CD4-positive, alpha-beta T cell treated with Interleukin-6 at 100 ng/mL for 8 hours (primary cell): ENCODE data around the gene DCN.

ENCODE experiments used
- DNase-seq: peaks from one replicate; pipeline ENCODE4 v3.0.0-alpha.2; 2020; ENCODE audit warnings: mixed read lengths, low spot score

The DCN gene

GRCh38 chr12:91138337-91138920, 44.2 kb downstream of the DCN start:
- no peak for DNase-seq

GRCh38 chr12:91133871-91134270, 48.7 kb downstream of the DCN start:
- DNase-seq: no peak

- DNase-seq: no peak
Measured at GRCh38 chr12:91129662-91130362, 52.8 kb downstream of the DCN start.

GRCh38 chr12:91127751-91128150, 54.9 kb downstream of the DCN start:
- no peak for DNase-seq

- DNase-seq: no peak
Measured at GRCh38 chr12:91127306-91127705, 55.3 kb downstream of the DCN start.

- no peak for DNase-seq
Measured at GRCh38 chr12:91126516-91126915, 56.1 kb downstream of the DCN start.

GRCh38 chr12:91123236-91123916, 59.2 kb downstream of the DCN start:
- DNase-seq: no peak

GRCh38 chr12:91120781-91121180, 61.8 kb downstream of the DCN start:
- DNase-seq: no peak

GRCh38 chr12:91119089-91119488, 63.5 kb downstream of the DCN start:
- no peak for DNase-seq

- DNase-seq: no peak
Measured at GRCh38 chr12:91113621-91114020, 69.0 kb downstream of the DCN start.

GRCh38 chr12:91111366-91112325, 71.0 kb downstream of the DCN start, which contains the start of gene LUM:
Gene LUM (minus strand): TSS chr12:91111494. CDS start chr12:91108979, 2,515 bp downstream.
- DNase-seq: no peak

GRCh38 chr12:91110311-91110924, 72.2 kb downstream of the DCN start:
- DNase-seq: no peak

- no peak for DNase-seq
Measured at GRCh38 chr12:91109581-91110310, 72.9 kb downstream of the DCN start.

- no peak for DNase-seq
Measured at GRCh38 chr12:91109148-91109564, 73.5 kb downstream of the DCN start.

GRCh38 chr12:91108196-91108755, 74.3 kb downstream of the DCN start:
- no peak for DNase-seq

GRCh38 chr12:91106283-91106682, 76.3 kb downstream of the DCN start:
- DNase-seq: no peak

GRCh38 chr12:91105807-91106206, 76.8 kb downstream of the DCN start:
- no peak for DNase-seq

- no peak for DNase-seq
Measured at GRCh38 chr12:91104812-91105466, 77.7 kb downstream of the DCN start.

- no peak for DNase-seq
Measured at GRCh38 chr12:91103624-91104023, 79.0 kb downstream of the DCN start.

- DNase-seq: no peak
Measured at GRCh38 chr12:91103101-91103500, 79.5 kb downstream of the DCN start.
